GDM1 (cell line): ENCODE data around the gene MBLAC1.
A peak's percentile ranks its signal among the peaks of the same experiment; 100 is the strongest.

ENCODE experiments used
- DNase-seq: peaks from one replicate; lab custom pipeline; 2025; lab: John Stamatoyannopoulos, UW

MBLAC1 gene, protein sequence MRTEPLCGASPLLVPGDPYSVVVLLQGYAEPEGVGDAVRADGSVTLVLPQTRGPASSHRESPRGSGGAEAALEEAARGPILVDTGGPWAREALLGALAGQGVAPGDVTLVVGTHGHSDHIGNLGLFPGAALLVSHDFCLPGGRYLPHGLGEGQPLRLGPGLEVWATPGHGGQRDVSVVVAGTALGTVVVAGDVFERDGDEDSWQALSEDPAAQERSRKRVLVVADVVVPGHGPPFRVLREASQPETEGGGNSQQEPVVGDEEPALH

GRCh38 chr7:100126931-100127865 lies at the start of gene MBLAC1:
TSS of gene MBLAC1 (plus strand) at chr7:100126967. CDS start at chr7:100127396, 429 bp downstream.
- peak; percentile 85 for DNase-seq

GRCh38 chr7:100077205-100077604 lies 49.6 kb upstream of the MBLAC1 start:
- DNase-seq: no peak

DNA sequence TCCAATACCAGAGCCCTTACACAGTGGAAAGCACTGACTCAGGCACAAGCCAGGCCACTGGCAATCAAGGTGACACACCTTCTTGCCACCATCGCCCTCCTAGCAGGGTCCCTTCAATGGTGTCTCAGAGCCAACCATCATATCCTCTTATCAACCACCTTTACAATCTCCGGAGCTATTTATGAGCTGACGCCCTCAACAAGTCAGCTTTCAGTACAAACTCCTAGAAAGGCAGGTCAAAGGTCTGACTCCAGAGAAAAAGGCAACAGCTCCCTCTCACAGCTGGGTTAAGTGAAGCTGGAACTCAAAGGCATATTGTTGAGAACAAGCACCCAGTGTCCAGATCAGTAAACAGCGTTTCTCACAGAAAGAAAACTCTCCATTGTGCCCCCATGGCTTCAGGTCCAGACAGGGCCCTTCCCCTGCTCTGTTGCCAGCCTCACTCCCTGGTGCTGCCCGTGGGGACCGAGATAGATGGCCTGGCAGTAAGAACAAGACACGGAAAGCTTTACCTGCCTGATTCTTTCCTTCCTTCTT lies 47.7 kb upstream of the MBLAC1 start:
- DNase-seq: no peak

- DNase-seq: no peak
Measured at GRCh38 chr7:100080907-100081534, 45.7 kb upstream of the MBLAC1 start.

GRCh38 chr7:100081535-100082102 lies 45.1 kb upstream of the MBLAC1 start, which contains the start of gene ZNF3:
TSS of gene ZNF3 (minus strand) at chr7:100081723. CDS start at chr7:100077357, 4,366 bp downstream.
- peak; percentile 98 for DNase-seq

GRCh38 chr7:100082978-100083377 lies 43.8 kb upstream of the MBLAC1 start:
- DNase-seq: no peak

- no peak for DNase-seq
Measured at GRCh38 chr7:100085515-100085914, 41.3 kb upstream of the MBLAC1 start.

DNA sequence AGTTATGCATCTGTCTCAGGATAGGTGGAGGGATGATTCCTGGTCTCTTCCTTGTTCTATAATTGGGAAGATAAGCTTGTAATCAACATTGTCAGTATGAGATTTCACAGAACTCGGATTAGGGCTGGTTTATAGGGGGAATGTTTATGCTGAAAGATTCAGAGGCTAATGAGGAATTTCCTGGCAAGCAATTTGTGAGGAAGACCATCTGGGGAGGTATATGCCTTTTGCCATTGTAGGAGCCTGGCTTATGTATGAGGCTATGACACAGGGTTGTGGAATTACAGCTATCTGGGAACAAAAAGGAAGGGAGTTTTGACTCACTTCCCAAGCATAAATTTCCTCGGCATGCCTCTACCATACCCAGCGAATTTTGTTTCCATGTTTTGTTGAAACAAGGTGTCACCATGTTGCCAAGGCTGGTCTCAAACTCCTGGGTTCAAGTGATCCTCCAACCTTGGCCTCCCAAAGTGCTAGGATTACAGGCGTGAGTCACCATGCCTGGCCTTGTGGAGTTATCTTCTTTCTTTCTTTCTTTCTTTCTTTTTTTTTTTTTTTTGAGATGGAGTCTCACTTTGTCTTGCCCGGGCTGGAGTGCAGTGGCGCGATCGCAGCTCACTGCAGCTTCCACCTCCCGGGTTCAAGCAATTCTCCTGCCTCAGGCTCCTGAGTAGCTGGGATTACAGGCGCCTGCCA lies 39.6 kb upstream of the MBLAC1 start:
- DNase-seq: no peak

DNA sequence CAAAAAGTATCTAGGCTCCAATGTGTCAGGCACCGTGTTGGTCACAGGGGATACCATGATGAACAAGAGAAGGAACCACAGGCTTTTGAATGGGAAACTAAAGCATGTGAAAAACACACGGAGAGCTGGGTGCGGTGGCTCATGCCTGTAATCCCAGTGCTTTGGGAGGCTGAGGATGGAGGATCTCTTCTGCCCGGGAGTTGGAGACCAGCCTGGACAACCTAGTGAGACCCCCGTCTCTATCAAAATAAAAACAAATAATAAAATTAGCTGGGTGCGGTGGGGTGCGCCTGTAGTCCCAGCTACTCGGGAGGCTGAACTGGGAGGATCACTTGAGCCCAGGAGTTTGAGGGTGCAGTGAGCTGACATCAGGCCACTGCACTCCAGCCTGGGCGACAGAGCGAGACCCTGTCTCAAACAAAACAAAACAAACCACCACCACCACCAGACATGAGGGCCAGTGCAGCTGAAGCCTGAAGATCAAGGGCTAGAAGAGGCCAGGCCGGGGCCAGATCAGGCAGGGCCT lies 38.6 kb upstream of the MBLAC1 start:
- DNase-seq: no peak

- DNase-seq: peak; percentile 63
Measured at GRCh38 chr7:100088621-100089457, 37.9 kb upstream of the MBLAC1 start, which contains the start of gene COPS6. TSS of gene COPS6 (plus strand) at chr7:100088969. CDS start at chr7:100088991, 22 bp downstream.

- DNase-seq: no peak
Measured at GRCh38 chr7:100089458-100090196, 37.1 kb upstream of the MBLAC1 start.

- DNase-seq: no peak
Measured at GRCh38 chr7:100090527-100091410, 36.0 kb upstream of the MBLAC1 start.

GRCh38 chr7:100091411-100092181 lies 35.2 kb upstream of the MBLAC1 start:
- no peak for DNase-seq

GRCh38 chr7:100093054-100093453 lies 33.7 kb upstream of the MBLAC1 start:
- no peak for DNase-seq

DNA sequence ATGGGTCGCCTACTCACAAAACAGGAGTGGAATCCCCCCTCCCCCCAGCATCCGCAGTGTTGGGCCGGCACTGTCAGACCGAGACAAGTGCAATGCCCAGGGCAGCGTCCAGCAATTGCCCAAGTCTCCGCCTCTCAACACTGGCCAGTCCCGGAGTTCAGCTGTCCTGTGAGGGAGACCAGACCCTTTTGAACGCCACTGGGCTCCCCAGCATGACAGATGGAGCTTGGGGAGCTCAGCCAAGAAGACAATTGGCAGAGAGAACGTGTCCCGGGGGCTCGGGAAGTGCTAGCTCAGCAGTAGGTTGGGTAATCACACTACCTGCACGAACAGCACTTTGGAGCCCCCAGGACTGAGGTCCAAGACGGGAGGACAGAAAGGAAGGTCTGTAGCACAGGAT lies 33.3 kb upstream of the MBLAC1 start:
- DNase-seq: no peak

DNA sequence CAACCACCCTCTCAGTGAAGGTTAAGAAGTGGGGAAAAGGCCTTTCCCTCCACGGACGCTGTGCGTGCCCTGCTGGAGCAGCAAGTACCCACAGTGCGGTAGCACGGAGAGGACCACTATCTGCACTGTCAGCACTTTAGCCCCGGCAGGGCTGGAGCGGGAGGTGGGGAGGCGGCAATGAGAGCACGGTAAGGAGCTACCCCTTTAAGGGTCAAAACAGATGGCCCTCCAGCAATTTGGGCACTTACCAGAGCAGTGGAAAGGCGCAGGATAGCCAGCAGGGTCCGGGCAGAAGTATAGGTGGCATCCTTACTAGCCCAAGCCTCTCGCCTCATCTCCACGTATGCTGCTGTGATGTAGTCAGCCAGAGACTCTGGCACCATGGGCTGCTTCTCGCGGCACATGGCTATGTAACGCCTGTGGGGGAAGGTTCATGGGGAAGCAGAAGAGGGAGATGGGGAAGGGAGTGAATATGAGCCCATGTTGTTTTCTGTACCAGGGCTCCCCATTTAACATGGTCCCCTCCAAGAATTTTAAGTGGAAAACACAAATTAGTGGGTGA lies 32.8 kb upstream of the MBLAC1 start:
- DNase-seq: no peak

- DNase-seq: no peak
Measured at GRCh38 chr7:100095289-100095688, 31.5 kb upstream of the MBLAC1 start.
